ENCODE results near the gene SLC17A1. TPM values are rescaled to one million over a fixed set of nuclear protein-coding genes. Genes with fewer than 3 reads are reported as not detected.

Gene SLC17A1
- total RNA-seq, 1 donor from 2014 or later, result not detected

Other genes with a start within 250 kb of the SLC17A1 start
- not detected in 2 replicates for gene SCGN, start 179.8 kb downstream of the SLC17A1 start, total RNA-seq
- gene SLC17A4, start 77.3 kb downstream of the SLC17A1 start, total RNA-seq, result not detected in 2 replicates
- gene SLC17A3, start 42.2 kb upstream of the SLC17A1 start, total RNA-seq, result not detected in 2 replicates
- not detected in 2 replicates for gene SLC17A2, start 98.6 kb upstream of the SLC17A1 start, total RNA-seq
- gene TRIM38, start 130.8 kb upstream of the SLC17A1 start, total RNA-seq, result 4.5 and 4.7 TPM in 2 replicates